IMR-90 (cell line): ENCODE measurements around the gene VWA8. TPM values are rescaled to one million over a fixed set of nuclear protein-coding genes. Genes with fewer than 3 reads are reported as not detected.

Experiments
- ATAC-seq: fragments of 200-7000 bp; cut with Tn5 transposase; 2 replicates; pipeline ENCODE4 v1.9.1; 2020; ENCODE audit warnings: low read depth, mild to moderate bottlenecking, moderate library complexity
- BruUV-seq: library from RNA; stranded (reverse); fragments of 400-500 nt; replicated peaks from 2 replicates; lab custom pipeline; 2021; lab: Mats Ljungman, UMichigan
- CTCF ChIA-PET: fragments of 300-600 bp; formaldehyde crosslinking; extraction: SDS; loops from one replicate; lab custom pipeline; 2021; ENCODE audit warnings: antibody characterized with exemption; lab: Yijun Ruan, JAX
- POLR2A ChIA-PET: fragments of 300-600 bp; sonication (Branson Sonifier 250); formaldehyde crosslinking; loops from one replicate; lab custom pipeline; 2022; ENCODE audit warnings: antibody characterized with exemption; ENCODE audit not compliant: unreplicated experiment; lab: Charles Lee
- DNase-seq: peaks from one replicate; pipeline ENCODE4 v3.0.0; 2013
- H2AFZ ChIP-seq: replicated peaks from 2 replicates; pipeline ENCODE3; 2013; ENCODE audit warnings: low read length, mild to moderate bottlenecking; ENCODE audit not compliant: poor library complexity
- H2AK5ac ChIP-seq: 2 replicates; pipeline ENCODE4 v1.6.1; 2013; ENCODE audit warnings: low read depth, low read length, inconsistent platforms
- H2AK9ac ChIP-seq: replicated peaks from 2 replicates; pipeline ENCODE3; 2013; ENCODE audit warnings: mild to moderate bottlenecking, low read depth, low read length, moderate library complexity; ENCODE audit not compliant: poor library complexity
- H2BK120ac ChIP-seq: 2 replicates; pipeline ENCODE4 v1.6.1; 2013; ENCODE audit warnings: low read depth, low read length, inconsistent platforms
- H2BK15ac ChIP-seq: 3 replicates; pipeline ENCODE4 v1.6.1; 2013; ENCODE audit warnings: low read depth, low read length, inconsistent platforms
- H2BK20ac ChIP-seq: 2 replicates; pipeline ENCODE4 v1.6.1; 2013; ENCODE audit warnings: low read depth, mild to moderate bottlenecking, inconsistent platforms, low read length, moderate library complexity
- H2BK5ac ChIP-seq: 2 replicates; pipeline ENCODE4 v1.6.1; 2013; ENCODE audit warnings: mild to moderate bottlenecking, low read depth, low read length, inconsistent platforms; ENCODE audit not compliant: poor library complexity, severe bottlenecking
- H3K14ac ChIP-seq: replicated peaks from 2 replicates; pipeline ENCODE4 v1.6.1; 2013; ENCODE audit warnings: low read depth, low read length, inconsistent platforms
- H3K18ac ChIP-seq: 2 replicates; pipeline ENCODE4 v1.6.1; 2013; ENCODE audit warnings: low read depth, low read length, control low read depth
- H3K23ac ChIP-seq: 2 replicates; pipeline ENCODE4 v1.6.1; 2013; ENCODE audit warnings: low read depth, low read length, inconsistent platforms
- H3K27ac ChIP-seq: 2 replicates; pipeline ENCODE4 v1.5.1; 2013; ENCODE audit warnings: mild to moderate bottlenecking, control low read depth, low read length; ENCODE audit not compliant: insufficient read depth
- H3K27me3 ChIP-seq: 2 replicates; pipeline ENCODE4 v1.6.1; 2013; ENCODE audit warnings: low read length; ENCODE audit not compliant: control insufficient read depth, insufficient read depth
- H3K36me3 ChIP-seq: 2 replicates; pipeline ENCODE4 v1.6.1; 2013; ENCODE audit warnings: low read length, mixed read lengths; ENCODE audit not compliant: control insufficient read depth, insufficient read depth
- H3K4ac ChIP-seq: 2 replicates; pipeline ENCODE4 v1.6.1; 2013; ENCODE audit warnings: low read depth, low read length, inconsistent platforms
- H3K4me1 ChIP-seq: 2 replicates; pipeline ENCODE4 v1.6.1; 2013; ENCODE audit warnings: low read length, mixed read lengths; ENCODE audit not compliant: control insufficient read depth, insufficient read depth
- H3K4me2 ChIP-seq: 2 replicates; pipeline ENCODE4 v1.6.1; 2013; ENCODE audit warnings: low read depth, mild to moderate bottlenecking, control low read depth, low read length, moderate library complexity
- H3K4me3 ChIP-seq: 2 replicates; pipeline ENCODE4 v1.5.1; 2013; ENCODE audit warnings: low read depth, mild to moderate bottlenecking, control low read depth, low read length, moderate library complexity; ENCODE audit not compliant: insufficient read depth
- H3K56ac ChIP-seq: 2 replicates; pipeline ENCODE4 v1.6.1; 2013; ENCODE audit warnings: low read length, inconsistent platforms; ENCODE audit not compliant: insufficient read depth; ENCODE audit errors: extremely low read depth
- H3K79me1 ChIP-seq, 2 experiments: 2 replicates each; pipeline ENCODE4 v1.6.1; 2013; ENCODE audit warnings: low read length in 2 of 2, inconsistent platforms in 1 of 2, low read depth in 1 of 2
- H3K9ac ChIP-seq: 2 replicates; pipeline ENCODE4 v1.6.1; 2013; ENCODE audit warnings: low read depth, low read length, control low read depth
- H3K9me1 ChIP-seq: 2 replicates; pipeline ENCODE4 v1.6.1; 2013; ENCODE audit warnings: low read length, inconsistent platforms; ENCODE audit not compliant: insufficient read depth
- H3K9me3 ChIP-seq: 2 replicates; pipeline ENCODE4 v1.6.1; 2013; ENCODE audit warnings: low read length; ENCODE audit not compliant: control insufficient read depth, insufficient read depth
- H4K20me1 ChIP-seq: 2 replicates; pipeline ENCODE4 v1.6.1; 2013; ENCODE audit warnings: low read length, inconsistent platforms; ENCODE audit not compliant: insufficient read depth
- H4K5ac ChIP-seq: 2 replicates; pipeline ENCODE4 v1.6.1; 2013; ENCODE audit warnings: mild to moderate bottlenecking, low read depth, low read length, control low read depth
- H4K8ac ChIP-seq, 2 experiments: 2 replicates each; pipeline ENCODE4 v1.6.1; 2013; ENCODE audit warnings: low read depth in 2 of 2, low read length in 2 of 2, control low read depth in 1 of 2, inconsistent platforms in 1 of 2
- H4K91ac ChIP-seq: 2 replicates; pipeline ENCODE4 v1.6.1; 2013; ENCODE audit warnings: low read depth, low read length, inconsistent platforms; ENCODE audit not compliant: insufficient read depth
- BHLHE40 ChIP-seq: fragments of 150-350 bp; IDR thresholded peaks from 2 replicates; pipeline ENCODE4 v1.6.1; 2016; ENCODE audit warnings: mild to moderate bottlenecking, low read depth, low read length
- CHD1 ChIP-seq: IDR thresholded peaks from 2 replicates; pipeline ENCODE4 v1.6.1; 2012; ENCODE audit warnings: low read depth, low read length, improper control_type of control experiment
- MAZ ChIP-seq: IDR thresholded peaks from 2 replicates; pipeline ENCODE4 v1.6.1; 2012; ENCODE audit warnings: low read depth, mild to moderate bottlenecking, low read length, improper control_type of control experiment, moderate library complexity, borderline replicate concordance
- MXI1 ChIP-seq: IDR thresholded peaks from 2 replicates; pipeline ENCODE4 v1.6.1; 2012; ENCODE audit warnings: low read depth, mild to moderate bottlenecking, low read length, moderate library complexity, borderline replicate concordance
- POLR2A ChIP-seq: IDR thresholded peaks from 2 replicates; pipeline ENCODE4 v1.6.1; 2012; ENCODE audit warnings: mild to moderate bottlenecking, low read depth, low read length
- SMC3 ChIP-seq: fragments of 150-350 bp; IDR thresholded peaks from 2 replicates; pipeline ENCODE4 v1.6.1; 2016; ENCODE audit warnings: low read depth, mild to moderate bottlenecking, antibody characterized with exemption, low read length, moderate library complexity
- WGBS, 2 experiments: methylation state at CpG; one replicate each; pipeline versions ENCODE4 v1.1.5 to v1.1.7; 2013; ENCODE audit warnings: missing lambda C conversion rate in 2 of 2; ENCODE audit not compliant: insufficient read length in 1 of 2; ENCODE audit errors: extremely low coverage in 2 of 2; 5-methylcytosine and 5-hydroxymethylcytosine counted together
- dilution Hi-C: fragments of 300-500 bp; cut with HindIII; formaldehyde crosslinking; loops from one replicate; pipeline ENCODE4 v1.14.3; 2018; ENCODE audit warnings: low sequenced_read_pairs; ENCODE audit not compliant: unreplicated experiment
- in situ Hi-C: fragments of 300-500 bp; cut with MboI; formaldehyde crosslinking; loops from 3 replicates; pipeline ENCODE4 v1.14.3; 2019; ENCODE audit warnings: low sequenced_read_pairs, inconsistent platforms, mixed read lengths
- intact Hi-C: fragments of 100-400 bp; cut with micrococcal nuclease; formaldehyde crosslinking; loops from 2 replicates; pipeline ENCODE4 v1.10.0; 2022
- polyA plus RNA-seq, 3 experiments: library from polyadenylated mRNA; depleted of rRNA; stranded (reverse); fragments of >200 nt; gene quantifications; 2 replicates each; pipeline ENCODE4 v1.2.3, GENCODE V29; 2012; ENCODE audit warnings: low replicate concordance in 1 of 3
- total RNA-seq: library from RNA; depleted of rRNA; stranded (reverse); fragments of >200 nt; gene quantifications from 2 replicates; pipeline ENCODE4 v1.2.3, GENCODE V29; 2012

Gene VWA8
- total and polyA plus RNA-seq, 2 of the 4 experiments (the other 2 are of a cell fraction) = 5.9 to 18.3 TPM

- DNase-seq = no peak
- Histone ChIP-seq H3K14ac (no peak overlapping the region), H2BK5ac (no peak overlapping the region), H3K4ac (no peak overlapping the region), H3K4me2 (no peak overlapping the region), H2AFZ (no peak overlapping the region), H4K5ac (no peak overlapping the region), H3K79me1 (no peaks in the 10 kb centered on the region; a peak in 1 of 4 replicates), H4K91ac (no peak overlapping the region), H3K9me1 (peaks cover 12% of the 10 kb centered on the region), H3K18ac (no peak overlapping the region), H3K27ac (no peak overlapping the region), H2BK15ac (no peak overlapping the region), H2BK120ac (no peak overlapping the region), H4K8ac (no peak overlapping the region), H4K20me1 (no peaks in the 10 kb centered on the region; the same call in 1 of the 2 replicates), H3K4me3 (no peak overlapping the region), H2BK20ac (no peak overlapping the region), H3K27me3 (no peaks in the 10 kb centered on the region), H2AK9ac (no peak overlapping the region), H3K4me1 (peaks cover 9% of the 10 kb centered on the region), H3K9ac (no peak overlapping the region), H2AK5ac (no peak overlapping the region), H3K56ac (no peak overlapping the region), H3K36me3 (no peaks in the 10 kb centered on the region; the same call in 1 of the 2 replicates), H3K9me3 (no peaks in the 10 kb centered on the region), H3K23ac (no peak overlapping the region)
- no peak for ATAC-seq
- CTCF ChIA-PET = interaction anchor here (1.0 kb wide), 1 partner anchor 12 kb away, joined by 4 read pairs; no protein-coding TSS in a partner anchor
- BruUV-seq = no TSS peak
- intact Hi-C loops = loop anchor here (2.0 kb wide), 1 partner anchor 581 kb away; no protein-coding TSS in a partner anchor
- WGBS, 2 experiments = 86% methylated on average over 2 of the region's 6 CpGs; no CpG with 5 or more reads in 1 of the 2 experiments
- in situ Hi-C loops = loop anchor here (10.0 kb wide), 1 partner anchor 271 kb away; no protein-coding TSS in a partner anchor
- dilution Hi-C loops = no loop called here
- POLR2A ChIA-PET = no interaction called here
- TF ChIP-seq BHLHE40 (no peak), CHD1 (no peak), SMC3 (no peak), POLR2A (no peak), MAZ (no peak), MXI1 (no peak)
These were observed 304.9 kb downstream of the VWA8 start for GRCh38 chr13:41655997-41656396.
